Left ventricle myocardium superior (tissue), 1 donor: ENCODE data around the gene PBXIP1. TPM values are rescaled to one million over a fixed set of nuclear protein-coding genes. Genes with fewer than 3 reads are reported as not detected.
A peak's percentile ranks its signal among the peaks of the same experiment; 100 is the strongest.
"Not testable (repeated sequence)": the region's sequence is repeated elsewhere in the genome, so short reads cannot be mapped to it uniquely, and the experiment has no call there.

Experiments used
- ATAC-seq: fragments of 200-7000 bp; cut with Tn5 transposase; one replicate; pipeline ENCODE4 v1.9.1; 2020; ENCODE audit warnings: mild to moderate bottlenecking, moderate library complexity
- DNase-seq: peaks from one replicate; pipeline ENCODE4 v3.0.0-alpha.2; 2020
- intact Hi-C: fragments of 100-400 bp; cut with micrococcal nuclease; formaldehyde crosslinking; loops from one replicate; pipeline ENCODE4 v1.11.0; 2022
- microRNA-seq: library from miRNA; unstranded; fragments of <30 nt; microRNA quantifications from one replicate; pipeline ENCODE4 v1.2.0, GENCODE V29; 2020; ENCODE audit warnings: borderline number of aligned reads
- total RNA-seq: library from RNA; stranded (reverse); fragmentation: NEBNext Ultra II Directional; extraction: Animal tissue kit (Norgen Biotek cat#: 25700); gene quantifications from one replicate; pipeline ENCODE4 v1.2.1, GENCODE V29; 2021
- donor health status: DM: no; HTN: yes; CAD: no; lungs with severe emphysema.

The PBXIP1 gene
- total RNA-seq, 1 donor from 2014 or later: 60.4 TPM

DNA sequence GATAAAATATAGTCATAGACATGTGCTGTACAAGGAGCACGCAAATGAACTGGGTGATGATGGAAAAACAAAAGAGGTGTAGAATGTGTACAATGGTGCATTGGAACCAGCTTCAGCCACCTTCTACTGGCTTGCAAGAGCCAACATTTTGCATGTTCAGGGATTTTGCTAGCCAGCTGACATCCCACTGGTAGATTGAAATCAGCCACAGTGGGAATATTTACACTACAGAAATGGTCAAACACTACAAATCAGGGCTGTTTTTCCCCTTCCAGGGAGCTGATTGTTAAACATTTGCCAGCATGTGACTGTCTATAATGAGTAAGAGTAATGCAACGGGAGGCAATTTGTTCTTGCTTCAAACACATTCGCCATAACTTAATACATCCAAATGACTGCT is 42.6 kb downstream of the PBXIP1 start:
- no peak for DNase-seq
- intact Hi-C loops: no loop called here
- ATAC-seq: no peak

DNA sequence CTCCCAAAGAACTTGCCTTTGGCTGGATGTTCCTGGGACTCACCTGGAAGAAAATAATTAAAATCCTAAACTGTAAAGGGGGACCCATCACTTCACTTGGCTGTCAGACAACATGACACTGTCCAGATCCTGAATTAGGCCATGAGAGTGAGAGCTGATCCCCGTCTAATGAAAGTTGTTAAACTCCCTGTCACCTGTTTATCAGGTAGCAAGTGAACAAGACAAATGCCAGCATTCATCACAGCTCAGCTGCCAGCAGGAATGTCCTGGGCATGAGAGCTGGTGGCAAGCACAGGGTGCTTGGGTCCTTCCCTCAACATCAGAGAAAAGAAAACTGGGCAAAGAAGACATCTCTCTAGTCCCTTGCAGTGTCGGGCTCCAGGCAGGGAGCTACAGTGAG is 43.1 kb downstream of the PBXIP1 start:
- intact Hi-C loops: no loop called here
- ATAC-seq (peak; percentile 83), DNase-seq (peak; percentile 46)

DNA sequence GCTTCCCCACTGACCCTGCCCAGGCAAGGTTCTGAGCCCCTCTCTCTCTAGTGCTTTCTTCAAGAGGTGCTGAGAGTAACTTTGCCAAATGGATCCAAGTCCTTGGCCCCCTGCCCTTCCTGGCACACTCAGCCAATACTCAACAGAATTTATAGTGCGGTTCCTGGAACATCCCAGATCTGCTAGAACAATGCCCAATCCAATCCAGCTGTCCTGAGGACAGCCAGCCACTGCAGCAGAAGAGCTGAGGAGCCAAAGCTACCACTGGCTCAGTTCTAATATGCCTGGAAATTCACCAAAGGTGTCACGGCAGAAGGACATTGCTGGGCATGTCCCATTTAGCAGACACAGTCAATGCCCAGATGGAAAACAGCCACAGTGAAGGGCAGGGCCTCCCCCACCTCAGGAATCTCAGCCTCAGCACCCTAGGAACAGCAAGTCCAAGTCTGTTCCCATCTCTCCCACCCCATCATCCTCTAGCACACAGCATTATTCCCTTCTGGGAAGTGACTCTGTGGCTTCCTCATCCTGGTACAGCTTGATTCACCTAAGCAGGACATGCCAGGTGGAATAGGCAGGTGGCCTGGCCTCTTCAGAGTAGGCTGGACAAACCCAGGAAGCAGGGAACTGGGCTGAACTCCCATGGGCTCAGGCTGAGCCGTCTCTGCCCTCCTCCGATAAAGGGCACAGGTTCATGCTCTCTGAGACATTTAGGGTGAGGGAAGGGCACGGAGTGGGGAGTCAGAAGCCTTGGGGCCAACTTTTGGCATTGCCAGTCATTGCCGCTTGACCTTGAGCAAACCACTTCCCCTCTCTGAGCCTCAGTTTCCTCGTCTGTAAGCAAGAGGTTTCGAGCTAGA is 44.0 kb downstream of the PBXIP1 start:
- intact Hi-C loops: no loop called here
- peak; percentile 66 for DNase-seq
- ATAC-seq: peak; percentile 88

DNA sequence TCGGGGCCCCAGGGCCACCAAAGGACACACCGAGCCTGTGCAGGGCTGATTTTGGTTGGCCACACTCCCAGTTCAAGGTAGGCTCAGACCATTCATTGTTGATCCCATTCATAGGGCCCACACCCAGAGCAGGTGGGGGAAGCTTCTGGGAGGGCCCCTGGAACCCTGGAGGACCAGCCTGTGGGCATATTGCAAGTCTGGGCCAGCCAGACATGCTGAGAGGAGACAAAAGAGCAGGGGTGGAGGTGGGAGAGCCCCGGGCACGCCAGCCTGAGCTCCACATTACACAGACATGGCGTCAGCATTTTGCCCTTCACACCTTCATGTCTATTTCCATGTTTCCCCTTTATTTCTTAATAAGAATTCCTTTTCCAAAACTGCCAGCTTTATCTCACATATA is 45.0 kb downstream of the PBXIP1 start:
- intact Hi-C loops: no loop called here
- DNase-seq: no peak

DNA sequence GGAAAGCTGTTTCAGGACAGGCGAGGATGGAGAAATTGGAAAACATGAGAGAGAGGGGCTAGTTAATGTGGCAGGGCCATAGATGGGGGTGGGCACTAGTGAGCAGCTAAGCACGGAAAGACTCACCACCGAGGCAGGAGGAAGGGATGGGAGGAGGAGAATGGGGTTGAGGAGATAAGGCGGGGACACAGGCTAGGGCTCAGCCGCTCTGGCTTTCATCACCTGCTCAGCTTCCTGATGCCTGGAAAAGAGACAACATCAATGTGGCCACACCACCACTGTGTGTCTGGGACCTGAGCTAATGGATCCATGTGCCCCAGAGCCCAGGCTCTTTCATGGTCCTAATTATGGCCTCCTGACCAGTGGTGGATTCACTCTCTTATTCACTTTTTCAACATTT is 47.0 kb downstream of the PBXIP1 start:
- DNase-seq (no peak), ATAC-seq (no peak)
- intact Hi-C loops: no loop called here

More for the DNA sequence above, 45.0 kb downstream of the PBXIP1 start:
- ATAC-seq: no peak

DNA sequence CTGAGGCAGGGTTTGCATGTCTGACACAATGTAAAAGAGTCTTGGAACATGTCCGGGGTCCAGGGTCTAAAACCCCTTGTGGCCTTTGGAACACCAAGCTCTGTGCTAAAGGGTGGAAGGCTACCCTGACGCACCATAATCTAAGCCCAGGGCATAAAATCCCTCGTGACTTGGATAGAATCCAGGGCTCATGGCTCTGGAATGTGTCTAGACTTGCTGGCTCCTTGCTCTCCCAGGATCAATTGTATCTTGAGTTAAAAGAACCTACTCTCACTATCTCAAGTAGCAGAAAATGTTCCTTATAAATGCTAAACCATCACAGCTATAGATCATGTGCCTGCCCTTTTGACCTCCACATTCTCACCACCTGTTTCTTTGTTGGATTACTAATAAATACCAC is 47.8 kb downstream of the PBXIP1 start:
- intact Hi-C loops, DNase-seq, ATAC-seq: not testable (repeated sequence)

DNA sequence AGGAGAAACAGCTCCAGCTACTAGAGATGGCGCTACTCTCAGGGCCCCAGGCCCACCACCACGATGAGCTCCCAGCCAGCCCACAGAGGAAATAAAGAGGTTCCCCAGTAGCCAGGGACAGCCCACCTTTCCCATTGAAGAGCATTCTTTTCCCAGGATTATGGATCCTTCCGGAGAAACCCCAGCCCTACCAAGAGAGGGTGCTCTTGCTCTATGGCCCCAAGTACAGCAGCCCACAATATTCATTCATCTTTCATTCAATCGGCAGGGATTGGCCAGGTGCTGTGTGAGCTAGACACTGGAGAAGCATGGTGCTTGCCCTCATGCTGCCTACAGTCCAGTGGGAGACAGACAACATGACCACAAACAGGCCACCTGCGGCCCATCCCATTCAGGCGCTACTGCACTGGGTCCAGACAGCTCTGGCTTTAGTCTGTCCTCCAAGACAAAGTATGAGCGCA is 49.2 kb downstream of the PBXIP1 start:
- DNase-seq: no peak
- ATAC-seq: peak; percentile 64
- intact Hi-C loops: no loop called here

DNA sequence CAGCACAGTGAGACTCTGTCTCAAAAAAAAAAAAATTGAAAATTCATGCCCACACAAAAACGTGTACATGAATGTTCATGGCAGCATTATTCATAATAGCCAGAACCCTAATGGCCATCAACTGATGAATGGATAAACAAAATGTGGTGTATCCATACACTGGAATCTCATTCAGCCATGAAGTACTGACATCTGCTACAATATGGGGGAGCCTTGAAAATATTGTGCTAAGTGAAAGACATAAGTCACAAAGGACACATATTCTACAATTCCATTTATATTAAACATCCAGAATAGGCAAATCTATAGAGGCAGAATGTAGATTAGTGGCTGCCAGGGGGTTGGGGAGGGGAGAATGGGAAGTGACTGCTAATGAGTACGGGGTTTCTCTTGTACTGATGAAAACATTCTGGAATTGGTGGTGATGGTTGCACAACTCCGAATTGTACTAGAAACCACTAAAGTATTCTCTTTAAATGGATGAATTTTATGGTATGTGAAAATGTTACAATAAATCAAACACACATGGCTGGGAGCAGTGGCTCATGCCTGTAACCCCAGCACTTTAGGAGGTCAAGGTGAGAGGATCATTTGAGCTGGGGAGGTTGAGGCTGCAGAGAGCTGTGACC is 52.8 kb downstream of the PBXIP1 start:
- intact Hi-C loops: no loop called here
- DNase-seq (no peak), ATAC-seq (no peak)

DNA sequence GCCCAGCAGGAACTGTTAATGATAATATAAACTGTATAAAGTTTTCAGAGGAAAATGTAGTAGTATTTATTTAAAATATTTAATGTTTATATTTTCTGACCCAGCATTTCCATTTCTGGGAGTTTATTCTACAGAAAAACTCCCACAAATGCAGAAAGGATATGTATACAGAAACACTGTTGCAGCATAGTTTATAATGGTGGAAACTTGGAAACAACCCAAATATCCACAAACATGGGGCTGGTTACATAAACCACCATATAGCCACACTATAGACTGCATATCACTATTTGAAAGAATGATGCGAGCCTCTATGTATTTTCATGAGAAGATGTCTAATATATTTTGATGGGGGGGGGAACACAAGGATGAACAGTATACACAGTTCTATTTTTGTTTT is 54.3 kb downstream of the PBXIP1 start:
- intact Hi-C loops: no loop called here
- ATAC-seq (no peak), DNase-seq (no peak)

DNA sequence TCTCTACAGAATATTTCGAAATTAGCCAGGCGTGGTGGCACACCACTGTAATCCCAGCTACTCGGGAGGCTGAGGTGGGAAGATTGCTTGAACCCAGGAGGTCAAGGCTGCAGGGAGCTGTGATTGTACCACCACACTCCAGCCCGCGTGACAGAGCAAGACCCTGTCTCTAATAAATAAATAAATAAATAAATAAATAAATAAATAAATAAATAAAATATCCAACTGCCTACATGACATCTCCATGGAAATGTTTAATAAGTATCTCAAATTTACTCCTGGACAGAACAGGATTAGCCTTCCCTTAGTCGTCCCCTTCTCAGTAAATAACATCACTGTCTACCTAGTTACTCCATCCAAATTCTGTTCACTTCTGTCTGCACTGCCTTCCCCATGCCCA is 56.9 kb downstream of the PBXIP1 start:
- no peak for DNase-seq

DNA sequence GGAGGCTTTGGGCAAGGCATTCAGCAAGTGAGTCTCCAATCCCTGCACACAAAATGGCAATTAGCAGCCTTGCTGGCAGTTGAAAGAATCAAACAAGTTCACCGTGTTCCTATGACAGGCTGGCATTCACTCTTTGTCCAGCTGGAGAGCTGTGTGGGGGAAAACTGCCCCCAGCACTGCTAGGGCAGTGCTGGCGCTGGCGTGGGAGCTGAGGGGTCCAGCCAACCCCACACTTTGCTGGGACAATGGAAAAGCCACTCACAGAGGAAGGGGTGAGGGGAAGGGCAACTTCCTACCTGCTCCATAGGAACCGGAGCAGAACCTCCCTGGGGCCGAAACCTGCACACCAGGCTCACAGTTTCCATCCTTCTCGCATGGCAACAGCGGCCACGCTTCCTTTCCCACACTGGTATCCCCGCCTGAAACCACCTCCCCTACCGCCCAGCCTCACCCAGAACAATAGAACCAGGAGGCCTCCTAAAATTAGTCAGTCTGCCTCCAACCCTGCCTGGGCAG is 59.1 kb downstream of the PBXIP1 start:
- intact Hi-C loops: no loop called here
- DNase-seq: no peak
- no peak for ATAC-seq

More for the DNA sequence above, 56.9 kb downstream of the PBXIP1 start:
- no peak for ATAC-seq
- intact Hi-C loops: no loop called here

DNA sequence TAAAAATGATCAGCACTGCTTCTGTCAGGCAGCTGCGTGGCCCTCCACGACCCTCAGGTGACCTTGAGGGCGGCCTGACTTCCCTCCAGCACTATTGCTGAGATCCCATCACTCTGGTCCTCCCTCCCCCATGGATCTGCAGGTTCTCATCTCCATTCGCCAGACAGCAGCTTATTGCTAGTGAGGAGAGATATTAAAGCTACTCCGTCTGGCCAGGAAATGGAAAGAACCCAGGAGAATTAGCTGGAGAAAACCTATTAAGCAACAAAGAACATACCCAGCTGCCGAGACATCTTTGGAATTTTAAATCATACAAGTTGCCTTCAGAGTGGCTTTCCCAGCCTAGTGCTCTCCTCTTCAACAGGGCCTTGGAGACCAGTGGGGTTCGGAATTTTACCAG is 60.1 kb downstream of the PBXIP1 start:
- DNase-seq (no peak), ATAC-seq (peak; percentile 62)
- intact Hi-C loops: no loop called here

Small RNAs within 50 kb of the gene (microRNA-seq; reads per million reads assigned to microRNA genes)
- gene MIR4258: not detected

Other genes starting within 250 kb of the PBXIP1 start
- gene KCNN3, start 85.8 kb downstream of the PBXIP1 start, total RNA-seq: 4.0 TPM
- 66.6 TPM for gene PMVK, start 19.4 kb downstream of the PBXIP1 start, total RNA-seq
- 14.7 TPM for gene PYGO2, start 5.7 kb upstream of the PBXIP1 start, total RNA-seq
- gene SHC1, start 14.6 kb upstream of the PBXIP1 start, total RNA-seq: 62.1 TPM
- 16.7 TPM for gene CKS1B, start 18.6 kb upstream of the PBXIP1 start, total RNA-seq
- 31.4 TPM for gene FLAD1, start 27.2 kb upstream of the PBXIP1 start, total RNA-seq
- not detected for gene LENEP, start 37.5 kb upstream of the PBXIP1 start, total RNA-seq
- 58.9 TPM for gene ZBTB7B, start 46.7 kb upstream of the PBXIP1 start, total RNA-seq
- 0.37 TPM for gene DCST2, start 77.7 kb upstream of the PBXIP1 start, total RNA-seq
- gene DCST1, start 77.7 kb upstream of the PBXIP1 start, total RNA-seq: not detected
- gene ADAM15, start 95.2 kb upstream of the PBXIP1 start, total RNA-seq: 84.2 TPM
- 2.3 TPM for gene EFNA4, start 107.6 kb upstream of the PBXIP1 start, total RNA-seq
- 1.1 TPM for gene EFNA3, start 122.7 kb upstream of the PBXIP1 start, total RNA-seq
- gene EFNA1, start 171.8 kb upstream of the PBXIP1 start, total RNA-seq: 51.0 TPM
- gene SLC50A1, start 179.8 kb upstream of the PBXIP1 start, total RNA-seq: 8.8 TPM
- gene DPM3, start 184.4 kb upstream of the PBXIP1 start, total RNA-seq: 52.4 TPM
- 134 TPM for gene KRTCAP2, start 217.2 kb upstream of the PBXIP1 start, total RNA-seq
- 0.22 TPM for gene TRIM46, start 217.8 kb upstream of the PBXIP1 start, total RNA-seq